Retina (tissue), 1 donor: ENCODE measurements around the gene RSPO4.

Experiments used
- DNase-seq: peaks from one replicate; pipeline ENCODE4 v3.0.0-alpha.2; 2016

RSPO4 gene

GRCh38 chr20:940926-941325, 61.2 kb downstream of the RSPO4 start:
- DNase-seq, result no peak

GRCh38 chr20:939606-940005, 62.5 kb downstream of the RSPO4 start:
- no peak for DNase-seq

GRCh38 chr20:934186-934840, 67.8 kb downstream of the RSPO4 start:
- DNase-seq, result no peak

- no peak for DNase-seq
Measured at GRCh38 chr20:933029-933428, 69.1 kb downstream of the RSPO4 start.

- no peak for DNase-seq
Measured at GRCh38 chr20:931401-931800, 70.7 kb downstream of the RSPO4 start.

- DNase-seq, result no peak
Measured at GRCh38 chr20:926670-927069, 75.4 kb downstream of the RSPO4 start.

- DNase-seq, result no peak
Measured at GRCh38 chr20:925516-925915, 76.6 kb downstream of the RSPO4 start.

GRCh38 chr20:924639-925038, 77.5 kb downstream of the RSPO4 start:
- DNase-seq, result no peak

- DNase-seq, result no peak
Measured at GRCh38 chr20:922781-923180, 79.3 kb downstream of the RSPO4 start.

- no peak for DNase-seq
Measured at GRCh38 chr20:921068-921467, 81.0 kb downstream of the RSPO4 start.

- DNase-seq, result no peak
Measured at GRCh38 chr20:920311-920710, 81.8 kb downstream of the RSPO4 start.

- no peak for DNase-seq
Measured at GRCh38 chr20:919491-919916, 82.6 kb downstream of the RSPO4 start.

GRCh38 chr20:917416-917815, 84.7 kb downstream of the RSPO4 start:
- no peak for DNase-seq

GRCh38 chr20:916825-917224, 85.3 kb downstream of the RSPO4 start:
- no peak for DNase-seq

GRCh38 chr20:916125-916799, 85.8 kb downstream of the RSPO4 start, which contains the start of gene ANGPT4:
TSS of gene ANGPT4 (minus strand) at chr20:916334. CDS start at chr20:916214, 120 bp downstream.
- DNase-seq, result peak; percentile 32

- DNase-seq, result no peak
Measured at GRCh38 chr20:914727-915498, 87.2 kb downstream of the RSPO4 start.

GRCh38 chr20:913306-913849, 88.7 kb downstream of the RSPO4 start:
- DNase-seq, result no peak

- DNase-seq, result no peak
Measured at GRCh38 chr20:911882-912600, 90.1 kb downstream of the RSPO4 start.

- DNase-seq, result no peak
Measured at GRCh38 chr20:910870-911770, 91.0 kb downstream of the RSPO4 start.

GRCh38 chr20:910132-910869, 91.8 kb downstream of the RSPO4 start:
- DNase-seq, result no peak

GRCh38 chr20:909641-910040, 92.5 kb downstream of the RSPO4 start:
- no peak for DNase-seq
